PFSK-1 (cell line): ENCODE results near the gene CPT1A.

Experiments
- POLR2AphosphoS5 ChIP-seq: IDR thresholded peaks from 2 replicates; pipeline ENCODE4 v1.6.1; 2012; ENCODE audit warnings: low read depth, mild to moderate bottlenecking, control low read depth, low read length, moderate library complexity
- REST ChIP-seq, 2 experiments: IDR thresholded peaks; 2 replicates each; pipeline versions ENCODE4 v1.6.1 to v1.8.0; 2011 to 2012; ENCODE audit warnings: low read depth in 2 of 2, low read length in 2 of 2, control low read depth in 1 of 2, inconsistent platforms in 1 of 2, mild to moderate bottlenecking in 1 of 2, moderate library complexity in 1 of 2; ENCODE audit not compliant: insufficient read depth in 1 of 2

GRCh38 chr11:68798221-68798813 is 43.4 kb downstream of the CPT1A start:
- TF ChIP-seq POLR2AphosphoS5 (no peak), REST (IDR thresholded peaks at IDR 0.05; ENCODE audit: insufficient read depth in 1 of 2, low read depth in 2 of 2, low read length in 2 of 2) (no peak)
